K562 (cell line): ENCODE data around the gene ZNF284. TPM values are rescaled to one million over a fixed set of nuclear protein-coding genes. Genes with fewer than 3 reads are reported as not detected.

Source experiments
- CBFB ChIP-seq: sonication (generic); formaldehyde crosslinking; IDR thresholded peaks from 2 replicates; pipeline ENCODE4 v1.4.0; 2020; ENCODE audit warnings: mild to moderate bottlenecking, missing genetic modification reagents
- CBX5 ChIP-seq: IDR thresholded peaks from 2 replicates; pipeline ENCODE4 v1.6.1; 2014; ENCODE audit warnings: low read depth, borderline replicate concordance
- GTF3C2 ChIP-seq: IDR thresholded peaks from 3 replicates; pipeline ENCODE4 v1.6.1; 2011; ENCODE audit warnings: borderline replicate concordance, mild to moderate bottlenecking, moderate library complexity; ENCODE audit not compliant: insufficient read length; ENCODE audit errors: extremely low read depth
- NFATC3 ChIP-seq: fragments of 450-650 bp; IDR thresholded peaks from 2 replicates; pipeline ENCODE4 v1.6.1; 2017; ENCODE audit warnings: mild to moderate bottlenecking
- PRDM10 ChIP-seq: fragments of 450-650 bp; IDR thresholded peaks from 2 replicates; pipeline ENCODE4 v1.6.1; 2018; ENCODE audit not compliant: partially characterized antibody
- YY1 ChIP-seq, 3 experiments: IDR thresholded peaks; 2 replicates each; pipeline ENCODE4 v1.6.1; 2011; ENCODE audit warnings: low read length in 2 of 3, mild to moderate bottlenecking in 2 of 3, moderate library complexity in 2 of 3, borderline replicate concordance in 1 of 3, control low read depth in 1 of 3, low read depth in 1 of 3; ENCODE audit not compliant: insufficient read depth in 3 of 3, insufficient replicate concordance in 2 of 3, control insufficient read depth in 1 of 3, insufficient read length in 1 of 3; ENCODE audit errors: extremely low read depth in 1 of 3
- ZNF165 ChIP-seq: fragments of 250-450 bp; sonication (Bioruptor Pico); IDR thresholded peaks from 2 replicates; pipeline ENCODE4 v1.4.0; 2020; ENCODE audit warnings: borderline replicate concordance
- ZSCAN29 ChIP-seq: fragments of 450-650 bp; IDR thresholded peaks from 2 replicates; pipeline ENCODE4 v1.6.1; 2017
- polyA plus RNA-seq, 8 experiments: library from polyadenylated mRNA; depleted of rRNA in 4 of 8; stranded (reverse) in 5 of 8; unstranded in 3 of 8; fragments of >200 nt; fragmentation: Nextera tagmentation in 2 of 8; fragmentation: Illumina TruSeq in 1 of 8; extraction: Ambion mirVana in 2 of 8; extraction: Trizol in 1 of 8; gene quantifications; 2 replicates each; pipeline versions ENCODE4 v1.2.1 to v1.2.3, GENCODE V29; 2011 to 2014; ENCODE audit warnings: inconsistent platforms in 1 of 8, missing spikeins in 1 of 8
- total RNA-seq, 7 experiments: library from RNA; depleted of rRNA in 6 of 7; stranded (reverse); fragments of >200 nt in 6 of 7; fragmentation: Illumina TruSeq in 2 of 7; extraction: Trizol in 2 of 7; gene quantifications; 2 replicates each; pipeline versions ENCODE4 v1.2.1 to v1.2.3, GENCODE V29; 2011 to 2021; ENCODE audit warnings: low replicate concordance in 1 of 7

The ZNF284 gene
- total and polyA plus RNA-seq, 9 of the 15 experiments (the other 6 are each of a cell fraction or from before 2014, with no cell fraction given), result 0.07 to 0.24 (median 0.20) TPM

GRCh38 chr19:44113138-44113783 lies 41.3 kb downstream of the ZNF284 start, which contains the start of gene ZNF225 (continued):
- TF ChIP-seq CBX5, result no peak
- TF ChIP-seq CBFB (CRISPR knock-in tag), result no peak
- peak in 2 of 3 experiments; percentile 53 to 65 for TF ChIP-seq YY1 (IDR thresholded peaks at IDR 0.05; ENCODE audit: borderline replicate concordance in 1 of 3, control insufficient read depth in 1 of 3, extremely low read depth in 1 of 3, insufficient read depth in 3 of 3, insufficient read length in 1 of 3, insufficient replicate concordance in 2 of 3, low read depth in 1 of 3, low read length in 2 of 3)
- no peak for TF ChIP-seq ZSCAN29
- no peak for TF ChIP-seq ZNF165
- peak; percentile 63 for TF ChIP-seq PRDM10
- no peak for TF ChIP-seq GTF3C2
- TF ChIP-seq NFATC3, result no peak
